NCI-H345 (cell line): Measurements from ENCODE around the gene SOBP.

ENCODE experiments used
- DNase-seq: peaks from one replicate; lab custom pipeline; 2025; lab: John Stamatoyannopoulos, UW

Gene SOBP

DNA sequence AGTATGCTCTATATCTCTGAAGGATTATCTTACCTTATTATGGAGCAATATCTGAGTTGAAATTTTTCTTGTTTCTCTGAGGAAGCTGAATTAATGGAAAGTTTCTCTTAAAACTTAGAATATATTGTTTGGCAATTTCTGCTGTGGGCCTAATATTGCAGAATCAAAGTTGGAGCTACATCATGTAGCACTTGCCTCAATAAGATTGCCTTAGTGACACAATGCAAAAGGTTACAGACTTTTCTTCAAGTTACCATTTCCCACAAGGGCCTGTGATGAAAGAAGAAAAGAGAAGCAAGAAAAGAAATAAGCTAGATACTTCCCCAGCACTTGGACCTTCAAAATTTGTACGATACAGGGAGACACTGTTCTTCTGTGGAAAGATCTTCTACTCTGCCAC lies 151.2 kb downstream of the SOBP start:
- no peak for DNase-seq

DNA sequence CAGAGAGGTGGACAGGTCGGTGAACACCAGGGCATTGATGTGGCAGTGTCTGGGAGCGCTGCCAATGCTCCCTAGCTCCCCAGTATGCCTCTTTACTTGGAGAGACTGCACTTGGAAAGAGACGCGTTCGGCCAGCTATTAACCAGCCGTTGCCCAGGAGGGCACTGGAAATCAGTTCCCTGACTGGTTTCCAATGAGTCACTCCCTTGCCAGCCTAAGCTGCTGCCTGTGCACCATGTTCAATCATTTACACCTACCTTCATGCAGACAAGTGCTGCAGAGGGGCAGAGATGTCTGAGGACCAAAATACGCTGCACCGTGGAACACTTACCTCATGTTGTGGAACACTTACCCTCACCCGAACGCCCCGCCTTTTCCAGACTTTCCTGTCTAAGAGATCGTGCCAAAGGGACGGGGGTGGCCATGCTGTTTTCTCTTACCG lies 151.6 kb downstream of the SOBP start:
- no peak for DNase-seq

DNA sequence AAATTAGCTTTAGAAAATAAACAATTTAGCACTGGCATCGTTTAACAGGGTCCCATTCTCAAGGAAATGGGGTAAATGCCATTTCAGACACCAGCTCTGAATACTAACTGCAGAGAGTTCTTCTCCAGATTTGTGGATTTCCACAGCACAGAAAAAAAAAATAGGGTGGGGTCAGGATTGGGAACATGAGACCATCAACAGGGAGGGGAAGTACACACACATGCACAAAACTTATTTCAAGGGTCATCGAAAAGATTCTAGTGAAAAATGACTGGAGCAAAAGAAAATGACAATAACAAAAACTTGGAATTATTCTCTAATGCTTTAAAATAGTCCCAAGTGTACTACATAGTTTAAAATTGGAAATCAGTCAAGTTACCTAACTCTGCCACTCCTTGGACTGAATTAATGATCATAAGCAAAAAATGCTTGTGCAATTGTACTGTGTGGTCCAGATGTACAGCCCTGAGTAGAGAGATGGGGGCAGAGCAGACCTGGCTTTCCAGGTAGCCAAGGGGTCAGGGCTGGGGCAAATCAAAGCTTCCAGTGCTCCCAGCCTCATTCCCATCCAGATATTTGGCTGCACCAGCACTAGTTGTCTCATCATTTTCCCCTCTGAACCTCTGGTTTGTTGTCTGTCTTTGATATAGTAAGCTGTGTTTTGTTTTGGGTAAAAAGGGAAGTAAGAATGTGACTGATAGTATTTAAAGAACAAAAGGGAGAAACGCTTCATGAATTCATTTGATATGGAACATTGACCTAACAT lies 152.4 kb downstream of the SOBP start:
- no peak for DNase-seq

DNA sequence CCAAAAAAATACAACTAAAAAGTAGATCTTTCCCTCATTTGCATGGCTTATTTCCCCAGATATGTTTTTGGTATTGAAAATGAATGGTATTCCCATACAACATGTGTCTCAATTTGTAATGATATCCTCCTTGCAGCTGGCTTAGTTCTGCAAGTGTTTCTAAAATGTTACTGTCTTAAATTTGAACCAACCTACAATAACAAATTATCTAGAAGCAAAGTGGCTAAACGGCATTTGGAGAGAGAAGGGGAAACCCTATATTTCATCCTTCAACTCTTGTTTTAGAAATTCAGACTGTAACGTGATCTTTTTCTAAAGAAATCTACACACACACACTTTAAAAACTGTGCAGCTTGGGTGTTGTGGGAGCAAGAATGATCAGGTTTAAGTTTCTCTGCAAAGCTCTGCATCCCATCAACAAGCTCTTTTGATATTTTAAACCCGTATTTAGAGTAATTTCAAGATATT lies 153.0 kb downstream of the SOBP start:
- no peak for DNase-seq

- DNase-seq, result no peak
Measured at GRCh38 chr6:107644513-107644912, 154.6 kb downstream of the SOBP start.

DNA sequence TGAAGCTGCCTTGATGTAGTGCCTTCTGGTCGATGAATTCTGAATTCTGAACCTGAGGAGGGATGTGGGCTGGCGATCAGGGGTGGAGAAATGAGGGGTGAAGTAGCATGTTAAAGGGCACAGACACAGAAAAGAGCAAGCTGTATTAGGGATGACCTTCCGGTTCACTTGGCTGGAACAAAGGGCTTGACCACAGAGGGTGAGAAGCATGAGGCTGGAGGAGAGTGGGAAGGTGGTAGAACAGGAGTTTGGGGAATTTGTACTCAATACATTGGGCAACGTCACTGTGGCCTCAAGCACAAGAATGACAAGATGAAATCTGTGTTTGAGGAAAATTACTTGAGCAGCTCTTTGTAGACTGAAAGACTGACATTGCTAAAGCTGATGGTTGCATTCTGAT lies 155.8 kb downstream of the SOBP start:
- no peak for DNase-seq

DNA sequence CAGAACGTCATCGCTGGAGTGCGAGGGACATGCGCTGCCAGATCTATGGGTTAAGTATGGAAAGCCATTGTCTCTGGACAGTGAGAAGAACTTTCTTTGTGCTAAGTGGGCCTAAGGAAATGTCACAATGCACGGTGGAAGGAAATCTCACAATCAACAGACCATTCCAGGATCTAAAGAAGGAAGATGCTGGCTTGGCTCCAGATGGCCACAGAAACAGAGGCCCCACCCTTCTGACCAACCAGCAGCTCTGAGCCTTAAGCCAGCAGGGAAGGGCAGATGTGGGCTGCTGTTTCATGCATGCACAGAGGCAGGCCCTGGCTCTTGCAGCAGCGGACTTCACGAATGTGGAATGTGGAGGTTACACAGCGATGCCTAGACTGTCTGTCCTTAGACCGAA lies 156.3 kb downstream of the SOBP start:
- DNase-seq, result no peak

DNA sequence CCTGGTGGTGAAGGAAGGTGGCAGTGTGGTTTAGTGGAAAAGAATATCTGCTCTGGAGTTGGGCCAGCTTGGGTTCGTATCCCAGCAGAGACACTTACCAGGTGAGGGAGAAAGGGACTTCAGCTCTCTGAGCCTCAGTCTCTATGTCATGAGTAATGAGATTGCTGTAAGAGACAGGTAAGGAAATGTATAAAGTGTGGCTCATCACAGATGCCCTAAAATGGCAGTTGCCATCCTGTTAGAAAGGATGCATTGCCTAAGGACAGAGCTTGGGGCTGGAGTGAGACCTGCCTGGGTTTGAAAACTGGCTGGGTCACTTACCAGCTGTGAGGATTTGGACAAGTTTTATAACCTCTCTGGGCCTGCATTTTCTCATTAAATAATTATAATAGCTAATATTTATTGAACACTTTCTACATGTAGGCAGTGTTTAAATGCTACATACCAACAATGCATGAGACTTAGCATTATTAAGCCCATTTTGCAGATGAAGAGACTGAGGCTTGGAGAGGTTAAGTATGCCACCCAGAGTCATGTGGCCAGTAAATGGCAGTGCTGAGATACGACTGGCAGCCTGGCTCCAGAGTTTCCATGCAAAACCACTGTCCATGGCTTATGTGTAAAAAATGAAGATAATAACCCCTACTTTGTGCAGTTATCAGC lies 157.0 kb downstream of the SOBP start:
- DNase-seq, result no peak

DNA sequence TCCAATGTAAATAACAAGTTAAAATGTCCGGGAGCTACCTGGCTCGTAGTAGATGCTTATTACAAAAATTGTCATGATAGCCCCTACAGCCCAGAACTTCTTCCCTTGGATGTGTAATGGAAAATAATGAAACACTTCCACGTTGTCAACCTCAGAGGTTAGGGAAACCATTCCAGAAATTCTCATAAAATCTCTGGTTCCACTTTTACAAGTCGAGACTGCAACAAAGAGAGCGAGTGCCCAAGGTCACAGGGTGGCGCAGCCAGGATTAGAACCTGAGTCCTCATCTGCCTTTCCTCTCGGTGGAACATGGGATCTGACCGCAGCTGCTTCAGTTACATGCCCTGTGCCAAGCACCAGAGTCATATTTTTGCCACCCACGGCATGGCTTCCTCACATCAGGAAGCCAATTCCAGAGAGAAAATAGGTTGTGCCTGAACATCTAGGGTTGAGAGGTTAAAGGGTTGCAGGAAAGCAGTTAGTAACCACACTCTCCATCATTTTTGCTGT lies 157.6 kb downstream of the SOBP start:
- DNase-seq, result no peak

DNA sequence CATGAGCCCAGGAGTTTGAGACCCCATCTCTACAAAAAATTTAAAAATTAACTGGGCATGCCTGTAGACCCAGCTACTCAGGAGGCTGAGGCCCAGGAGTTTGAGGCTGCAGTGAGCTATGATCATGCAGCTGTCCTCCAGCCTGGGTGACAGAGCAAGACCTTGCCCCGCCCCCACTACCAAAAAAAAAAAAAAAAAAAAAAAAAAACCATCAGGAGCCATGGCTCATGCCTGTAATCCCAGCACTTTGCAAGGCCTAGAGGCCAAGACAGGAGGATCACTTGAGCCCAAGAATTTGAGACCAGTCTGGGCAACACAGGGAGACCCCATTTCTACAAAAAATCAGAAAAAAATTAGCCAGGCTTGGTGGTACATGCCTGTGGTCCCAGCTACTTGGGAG lies 159.1 kb downstream of the SOBP start:
- no peak for DNase-seq

GRCh38 chr6:107652526-107653182 lies 162.7 kb downstream of the SOBP start:
- no peak for DNase-seq

GRCh38 chr6:107653183-107653580 lies 163.3 kb downstream of the SOBP start:
- DNase-seq, result peak; percentile 75

- no peak for DNase-seq
Measured at GRCh38 chr6:107653861-107654394, 164.0 kb downstream of the SOBP start.

- DNase-seq, result no peak
Measured at GRCh38 chr6:107654764-107655163, 164.8 kb downstream of the SOBP start.

DNA sequence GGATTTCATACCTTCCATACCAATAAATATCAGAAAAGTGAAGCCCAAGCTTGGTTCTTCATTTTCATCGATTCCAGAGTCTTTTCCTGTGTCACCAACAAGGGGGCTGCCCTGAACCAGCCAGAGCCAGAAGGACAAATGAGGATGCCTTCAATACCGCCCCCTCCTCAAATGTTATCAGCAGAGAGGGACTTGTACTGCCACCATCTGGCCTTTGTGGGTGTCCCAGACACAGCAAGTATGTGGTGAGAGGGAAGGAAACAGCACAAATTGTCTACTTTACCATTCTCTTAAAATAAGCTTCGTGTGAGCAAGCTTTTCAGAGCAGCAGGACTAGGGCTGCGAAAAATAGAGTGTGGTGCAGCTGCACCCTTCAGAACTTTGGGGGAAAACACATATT lies 165.3 kb downstream of the SOBP start:
- peak; percentile 45 for DNase-seq

DNA sequence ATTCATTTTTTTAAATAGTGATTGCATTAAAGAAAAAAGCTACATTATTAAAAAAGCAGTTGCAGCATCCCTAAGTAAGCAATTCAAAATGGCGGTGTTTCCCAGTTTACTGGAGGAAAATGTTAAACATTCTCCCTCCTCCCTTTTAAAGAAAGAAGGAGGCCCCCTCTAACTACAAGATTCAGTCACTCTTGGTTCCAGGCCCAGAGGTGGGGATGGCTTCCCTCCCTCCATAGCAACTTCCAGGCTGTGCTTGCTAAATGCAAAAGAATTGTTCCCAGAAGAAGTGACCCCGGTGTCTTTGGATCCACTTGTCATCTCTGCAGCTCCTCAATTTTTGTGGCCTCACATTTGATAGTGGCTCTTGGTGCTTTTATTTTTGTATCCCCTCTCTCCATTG lies 165.9 kb downstream of the SOBP start:
- DNase-seq, result no peak

- DNase-seq, result no peak
Measured at GRCh38 chr6:107656401-107656800, 166.5 kb downstream of the SOBP start.

DNA sequence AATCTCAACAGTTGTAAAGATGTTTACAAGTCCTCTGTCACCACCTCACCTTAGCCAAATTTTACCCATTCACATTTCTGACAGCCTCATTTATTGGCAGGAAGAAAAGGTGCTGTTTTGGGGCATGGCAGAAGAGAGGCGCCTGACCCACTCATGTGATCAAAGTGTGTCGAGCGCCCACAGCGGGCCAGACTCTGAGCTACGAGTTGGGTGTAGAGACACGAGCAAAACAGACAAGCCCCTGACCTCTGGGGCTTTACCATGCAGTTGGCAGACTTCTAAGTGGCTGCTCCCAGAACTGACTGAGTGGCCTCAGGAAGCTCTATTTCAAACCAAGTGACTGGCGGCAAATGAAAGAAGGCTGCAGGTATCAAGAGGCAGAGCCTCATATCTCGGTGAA lies 167.0 kb downstream of the SOBP start:
- no peak for DNase-seq

- DNase-seq, result no peak
Measured at GRCh38 chr6:107657373-107657754, 167.4 kb downstream of the SOBP start.

DNA sequence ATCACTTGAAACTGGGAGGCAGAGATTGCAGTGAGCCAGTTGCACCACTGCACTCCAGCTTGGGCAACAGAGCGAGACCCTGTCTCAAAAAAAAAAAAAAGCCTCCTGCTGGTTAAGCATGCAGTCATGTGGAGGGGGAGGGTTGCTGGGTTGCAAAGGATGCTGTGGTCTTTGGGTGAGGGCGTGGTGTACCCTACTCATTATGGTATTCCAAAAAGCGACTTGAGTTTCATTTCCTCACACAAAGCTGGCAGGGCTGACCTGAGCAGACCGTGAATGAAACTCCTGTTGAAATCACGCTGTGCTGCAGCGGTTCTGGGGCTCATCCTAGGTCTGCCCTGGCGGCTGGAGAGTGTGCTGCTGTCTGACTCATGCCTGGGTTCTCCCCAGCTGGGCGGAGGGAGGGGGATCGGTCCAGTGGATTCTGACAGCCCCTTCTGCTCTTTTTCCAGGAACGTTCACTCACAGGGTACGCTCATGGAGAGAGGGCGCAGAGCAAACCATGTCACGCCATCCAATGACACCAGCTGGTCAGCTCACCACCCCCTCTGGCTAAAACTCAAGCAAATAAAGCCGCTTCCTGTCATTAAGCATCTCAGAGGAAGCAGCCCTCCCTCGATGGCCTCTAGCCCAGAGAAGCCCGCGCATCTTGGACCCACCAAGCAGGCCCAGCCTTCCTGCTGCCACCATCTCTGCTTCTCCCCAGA lies 168.0 kb downstream of the SOBP start:
- DNase-seq, result no peak

GRCh38 chr6:107658920-107659865 lies 169.3 kb downstream of the SOBP start:
- DNase-seq, result peak; percentile 63
